Neural crest cell (in vitro differentiated cells): Measurements from ENCODE around the gene ACAP3. TPM values are rescaled to one million over a fixed set of nuclear protein-coding genes. Genes with fewer than 3 reads are reported as not detected.

Experiments
- DNase-seq: peaks from one replicate; pipeline ENCODE4 v3.0.0; 2021; ENCODE audit warnings: low read depth, mixed read lengths, low spot score
- H3K27ac Mint-ChIP-seq: one replicate; pipeline ENCODE4 v1.8.0; 2021; ENCODE audit warnings: mild to moderate bottlenecking, mixed read lengths; ENCODE audit not compliant: unreplicated experiment
- H3K27me3 Mint-ChIP-seq: 2 replicates; pipeline ENCODE4 v1.8.0; 2021; ENCODE audit warnings: low read depth, mild to moderate bottlenecking, mixed read lengths
- H3K36me3 Mint-ChIP-seq: 2 replicates; pipeline ENCODE4 v1.8.0; 2021; ENCODE audit warnings: low read depth, mild to moderate bottlenecking, mixed read lengths
- H3K4me1 Mint-ChIP-seq: 2 replicates; pipeline ENCODE4 v1.8.0; 2021; ENCODE audit warnings: mixed read lengths
- H3K4me3 Mint-ChIP-seq: one replicate; pipeline ENCODE4 v1.8.0; 2021; ENCODE audit warnings: mild to moderate bottlenecking, mixed read lengths
- H3K9me3 Mint-ChIP-seq: 2 replicates; pipeline ENCODE4 v1.8.0; 2021; ENCODE audit warnings: mixed read lengths
- total RNA-seq: library from RNA; stranded (reverse); gene quantifications from 2 replicates; pipeline ENCODE4 v1.2.1, GENCODE V29; 2021
- TF ChIP-seq, protein P1 (sequence below): fragments of 200-600 bp; sonication (generic); conservative IDR thresholded peaks from 2 replicates; pipeline ENCODE4 v1.5.0; 2021; ENCODE audit warnings: antibody characterized with exemption, mild to moderate bottlenecking

The ACAP3 gene
- total RNA-seq, 1 donor from 2014 or later, result 124 TPM

DNA sequence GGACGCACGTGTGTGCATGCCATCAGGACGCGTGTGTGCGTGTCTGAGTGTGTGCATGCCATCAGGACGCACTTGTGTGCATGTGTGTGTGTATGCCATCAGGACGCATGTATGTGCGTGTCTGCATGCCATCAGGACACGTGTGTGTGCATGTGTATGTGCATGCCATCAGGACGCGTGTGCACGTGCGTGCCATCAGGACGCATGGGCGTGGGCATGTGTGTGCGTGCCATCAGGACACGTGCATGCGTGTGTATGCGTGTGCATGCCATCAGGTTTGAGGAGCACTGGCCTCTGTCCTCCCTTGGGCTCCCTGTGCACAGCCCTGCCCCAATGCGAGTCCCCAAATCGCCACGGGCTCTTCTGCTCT lies 48.6 kb downstream of the ACAP3 start:
- Mint-ChIP-seq H3K27ac (no peak overlapping the region), H3K9me3 (no peaks in the 10 kb centered on the region), H3K36me3 (peaks cover 12% of the 10 kb centered on the region), H3K4me3 (no peak overlapping the region), H3K4me1 (no peaks in the 10 kb centered on the region), H3K27me3 (no peaks in the 10 kb centered on the region)
- TF ChIP-seq, protein P1, sequence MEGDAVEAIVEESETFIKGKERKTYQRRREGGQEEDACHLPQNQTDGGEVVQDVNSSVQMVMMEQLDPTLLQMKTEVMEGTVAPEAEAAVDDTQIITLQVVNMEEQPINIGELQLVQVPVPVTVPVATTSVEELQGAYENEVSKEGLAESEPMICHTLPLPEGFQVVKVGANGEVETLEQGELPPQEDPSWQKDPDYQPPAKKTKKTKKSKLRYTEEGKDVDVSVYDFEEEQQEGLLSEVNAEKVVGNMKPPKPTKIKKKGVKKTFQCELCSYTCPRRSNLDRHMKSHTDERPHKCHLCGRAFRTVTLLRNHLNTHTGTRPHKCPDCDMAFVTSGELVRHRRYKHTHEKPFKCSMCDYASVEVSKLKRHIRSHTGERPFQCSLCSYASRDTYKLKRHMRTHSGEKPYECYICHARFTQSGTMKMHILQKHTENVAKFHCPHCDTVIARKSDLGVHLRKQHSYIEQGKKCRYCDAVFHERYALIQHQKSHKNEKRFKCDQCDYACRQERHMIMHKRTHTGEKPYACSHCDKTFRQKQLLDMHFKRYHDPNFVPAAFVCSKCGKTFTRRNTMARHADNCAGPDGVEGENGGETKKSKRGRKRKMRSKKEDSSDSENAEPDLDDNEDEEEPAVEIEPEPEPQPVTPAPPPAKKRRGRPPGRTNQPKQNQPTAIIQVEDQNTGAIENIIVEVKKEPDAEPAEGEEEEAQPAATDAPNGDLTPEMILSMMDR, result no peak
- no peak for DNase-seq

DNA sequence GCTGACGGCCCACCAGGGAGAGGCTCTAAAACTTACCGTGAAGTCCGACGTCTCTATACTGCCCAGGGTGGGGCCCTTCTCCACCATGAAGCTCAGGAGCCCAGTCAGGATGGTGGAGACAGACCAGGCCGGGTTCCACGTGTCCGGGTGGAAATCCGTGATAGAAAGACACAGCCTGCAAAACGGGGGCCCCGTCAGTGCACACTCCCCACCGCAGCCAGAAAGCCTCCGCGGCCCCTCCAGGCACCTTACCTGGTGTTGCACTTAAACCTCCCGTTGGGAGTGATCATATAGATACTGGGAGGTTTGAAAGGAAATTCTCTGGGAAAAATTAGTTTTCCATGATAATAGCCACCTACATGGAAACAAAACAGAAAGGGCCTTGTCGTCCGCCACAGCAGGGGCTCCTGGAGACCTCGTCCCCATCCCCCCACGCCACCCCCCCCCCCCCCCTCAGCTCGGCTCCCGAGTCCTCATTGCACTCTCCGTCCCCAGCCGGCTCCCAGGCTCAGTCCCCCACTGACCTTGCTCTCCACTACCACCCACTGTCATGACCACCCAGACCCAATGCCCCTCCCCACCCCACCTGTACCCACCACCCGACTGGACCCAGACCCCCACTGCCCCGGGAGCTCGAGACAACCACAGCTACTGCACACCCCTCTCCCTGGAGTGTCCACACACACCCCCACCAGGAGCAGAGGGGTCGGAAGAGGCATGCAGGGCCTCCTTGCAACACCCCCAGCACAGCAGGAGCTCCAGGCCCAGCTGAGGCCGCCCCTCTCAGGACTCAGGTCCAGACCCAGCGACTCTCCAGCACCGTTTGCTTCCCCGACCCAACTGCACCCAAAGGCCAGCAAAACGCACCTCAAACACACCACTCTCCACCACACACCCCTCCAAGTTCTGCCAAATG lies 50.5 kb downstream of the ACAP3 start:
- H3K27me3 Mint-ChIP-seq, result no peaks in the 10 kb centered on the region
- no peak for DNase-seq
- no peaks in the 10 kb centered on the region for H3K9me3 Mint-ChIP-seq
- no peak overlapping the region for H3K27ac Mint-ChIP-seq
- H3K4me3 Mint-ChIP-seq, result no peak overlapping the region
- TF ChIP-seq, protein P1, result no peak
- H3K4me1 Mint-ChIP-seq, result no peaks in the 10 kb centered on the region
- H3K36me3 Mint-ChIP-seq, result peaks cover 12% of the 10 kb centered on the region

DNA sequence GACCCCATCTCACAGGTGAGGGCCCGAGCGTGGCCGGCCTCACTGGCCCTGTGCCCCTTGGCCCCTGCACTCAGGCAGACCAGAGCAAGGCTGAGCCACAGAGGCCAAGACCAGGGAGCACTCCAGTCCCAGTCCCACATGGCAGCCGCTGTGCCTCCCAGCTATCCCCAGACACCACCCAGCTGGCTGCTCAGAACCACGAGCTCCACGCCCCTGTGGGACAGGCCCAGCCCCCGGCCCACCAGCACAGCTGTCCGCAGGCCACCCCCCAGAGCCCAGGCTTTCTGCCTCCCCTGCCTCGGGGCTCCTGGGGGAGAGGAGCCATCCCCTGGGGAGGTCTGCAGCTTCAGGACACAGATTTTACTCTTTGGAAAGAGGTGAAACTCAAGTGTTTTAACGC lies 52.1 kb downstream of the ACAP3 start:
- Mint-ChIP-seq H3K27me3 (no peaks in the 10 kb centered on the region), H3K4me3 (no peak overlapping the region), H3K36me3 (peaks cover 8% of the 10 kb centered on the region), H3K27ac (no peak overlapping the region), H3K4me1 (no peaks in the 10 kb centered on the region), H3K9me3 (no peaks in the 10 kb centered on the region)
- DNase-seq, result no peak
- TF ChIP-seq, protein P1, result no peak

- TF ChIP-seq, protein P1, result no peak
- peaks cover 5% of the 10 kb centered on the region for H3K36me3 Mint-ChIP-seq
- H3K4me3 Mint-ChIP-seq, result no peak overlapping the region
- no peak overlapping the region for H3K27ac Mint-ChIP-seq
- H3K4me1 Mint-ChIP-seq, result peaks cover 3% of the 10 kb centered on the region
- no peak for DNase-seq
- H3K9me3 Mint-ChIP-seq, result no peaks in the 10 kb centered on the region
- H3K27me3 Mint-ChIP-seq, result peaks cover 2% of the 10 kb centered on the region
Measured at GRCh38 chr1:1255078-1255477, 52.7 kb downstream of the ACAP3 start.

DNA sequence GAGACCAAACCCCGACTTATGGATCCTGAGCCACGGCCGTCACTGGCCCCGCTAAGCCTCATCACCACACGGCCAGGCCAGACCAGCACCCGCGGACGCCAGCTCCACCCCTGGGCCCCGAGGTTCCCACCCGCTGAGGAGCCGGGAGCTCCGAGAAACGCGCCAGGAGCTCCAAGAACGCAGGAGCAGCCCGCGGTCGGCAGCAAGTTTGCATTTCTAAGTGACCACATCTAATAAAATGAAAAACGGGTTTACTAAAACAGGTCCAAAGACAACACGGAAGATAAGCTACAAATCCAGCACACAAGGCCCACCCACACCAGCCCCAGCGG lies 53.1 kb downstream of the ACAP3 start:
- Mint-ChIP-seq H3K4me1 (peaks cover 3% of the 10 kb centered on the region), H3K27ac (no peak overlapping the region), H3K36me3 (peaks cover 2% of the 10 kb centered on the region), H3K4me3 (no peak overlapping the region), H3K27me3 (peaks cover 7% of the 10 kb centered on the region), H3K9me3 (no peaks in the 10 kb centered on the region)
- no peak for DNase-seq
- TF ChIP-seq, protein P1, result no peak
